HEK293 (cell line): ENCODE results near the gene PPP1R36.
A peak's percentile ranks its signal among the peaks of the same experiment; 100 is the strongest.

ENCODE experiments used
- BCL11A ChIP-seq: fragments of 450-650 bp; formaldehyde crosslinking; IDR thresholded peaks from 2 replicates; pipeline ENCODE4 v1.5.1; 2016; ENCODE audit warnings: low read depth, missing biosample characterization, missing genetic modification characterization
- GFI1B ChIP-seq: fragments of 450-650 bp; formaldehyde crosslinking; IDR thresholded peaks from 2 replicates; pipeline ENCODE4 v1.5.1; 2016; ENCODE audit warnings: missing biosample characterization, missing genetic modification characterization
- HIC1 ChIP-seq: fragments of 450-650 bp; formaldehyde crosslinking; IDR thresholded peaks from 2 replicates; pipeline ENCODE4 v1.5.1; 2016; ENCODE audit warnings: missing biosample characterization, missing genetic modification characterization
- KLF16 ChIP-seq: fragments of 450-650 bp; formaldehyde crosslinking; IDR thresholded peaks from 2 replicates; pipeline ENCODE4 v1.5.1; 2017; ENCODE audit warnings: missing biosample characterization, missing genetic modification characterization
- KLF8 ChIP-seq: fragments of 450-650 bp; formaldehyde crosslinking; IDR thresholded peaks from 2 replicates; pipeline ENCODE4 v1.5.1; 2016; ENCODE audit warnings: missing biosample characterization, missing genetic modification characterization
- OVOL3 ChIP-seq: fragments of 450-650 bp; formaldehyde crosslinking; IDR thresholded peaks from 2 replicates; pipeline ENCODE4 v1.5.1; 2016; ENCODE audit warnings: missing biosample characterization, missing genetic modification characterization
- PRDM2 ChIP-seq: fragments of 450-650 bp; formaldehyde crosslinking; IDR thresholded peaks from 2 replicates; pipeline ENCODE4 v1.5.1; 2016; ENCODE audit warnings: missing biosample characterization, missing genetic modification characterization, borderline replicate concordance
- SCRT2 ChIP-seq: fragments of 450-650 bp; formaldehyde crosslinking; IDR thresholded peaks from 2 replicates; pipeline ENCODE4 v1.5.1; 2016; ENCODE audit warnings: missing biosample characterization, missing genetic modification characterization
- YY2 ChIP-seq: fragments of 450-650 bp; formaldehyde crosslinking; IDR thresholded peaks from 2 replicates; pipeline ENCODE4 v1.5.1; 2016; ENCODE audit warnings: missing biosample characterization, missing genetic modification characterization
- ZBTB1 ChIP-seq: fragments of 450-650 bp; formaldehyde crosslinking; IDR thresholded peaks from 2 replicates; pipeline ENCODE4 v1.5.1; 2016; ENCODE audit warnings: missing biosample characterization, missing genetic modification characterization
- ZBTB6 ChIP-seq: fragments of 450-650 bp; formaldehyde crosslinking; IDR thresholded peaks from 2 replicates; pipeline ENCODE4 v1.5.1; 2017; ENCODE audit warnings: missing biosample characterization, missing genetic modification characterization
- ZFP69B ChIP-seq: fragments of 450-650 bp; formaldehyde crosslinking; IDR thresholded peaks from 2 replicates; pipeline ENCODE4 v1.5.1; 2016; ENCODE audit warnings: missing biosample characterization, missing genetic modification characterization
- ZNF10 ChIP-seq: fragments of 450-650 bp; formaldehyde crosslinking; IDR thresholded peaks from 2 replicates; pipeline ENCODE4 v1.5.1; 2017; ENCODE audit warnings: missing biosample characterization, missing genetic modification characterization
- ZNF2 ChIP-seq: fragments of 450-650 bp; formaldehyde crosslinking; IDR thresholded peaks from 2 replicates; pipeline ENCODE4 v1.5.1; 2016; ENCODE audit warnings: missing biosample characterization, missing genetic modification characterization
- ZNF223 ChIP-seq: fragments of 450-650 bp; formaldehyde crosslinking; IDR thresholded peaks from 2 replicates; pipeline ENCODE4 v1.5.1; 2016; ENCODE audit warnings: missing biosample characterization, missing genetic modification characterization
- ZNF398 ChIP-seq: fragments of 450-650 bp; formaldehyde crosslinking; IDR thresholded peaks from 2 replicates; pipeline ENCODE4 v1.5.1; 2017; ENCODE audit warnings: missing biosample characterization, missing genetic modification characterization
- ZNF423 ChIP-seq: fragments of 450-650 bp; formaldehyde crosslinking; IDR thresholded peaks from 2 replicates; pipeline ENCODE4 v1.5.1; 2016; ENCODE audit warnings: missing biosample characterization, missing genetic modification characterization
- ZNF501 ChIP-seq: fragments of 450-650 bp; formaldehyde crosslinking; IDR thresholded peaks from 2 replicates; pipeline ENCODE4 v1.5.1; 2016; ENCODE audit warnings: missing biosample characterization, missing genetic modification characterization
- ZNF521 ChIP-seq: fragments of 450-650 bp; formaldehyde crosslinking; IDR thresholded peaks from 2 replicates; pipeline ENCODE4 v1.5.1; 2017; ENCODE audit warnings: missing biosample characterization, mild to moderate bottlenecking, missing genetic modification characterization
- ZNF529 ChIP-seq: fragments of 450-650 bp; formaldehyde crosslinking; IDR thresholded peaks from 2 replicates; pipeline ENCODE4 v1.5.1; 2017; ENCODE audit warnings: missing genetic modification characterization, missing biosample characterization; ENCODE audit not compliant: insufficient replicate concordance
- ZNF624 ChIP-seq: fragments of 450-650 bp; formaldehyde crosslinking; IDR thresholded peaks from 2 replicates; pipeline ENCODE4 v1.5.1; 2017; ENCODE audit warnings: missing biosample characterization, missing genetic modification characterization
- ZNF626 ChIP-seq: fragments of 450-650 bp; sonication (Bioruptor Pico); formaldehyde crosslinking; IDR thresholded peaks from 2 replicates; pipeline ENCODE4 v1.5.1; 2018; ENCODE audit warnings: missing biosample characterization, missing genetic modification characterization, inconsistent platforms
- ZNF629 ChIP-seq: fragments of 450-650 bp; formaldehyde crosslinking; IDR thresholded peaks from 2 replicates; pipeline ENCODE4 v1.5.1; 2017; ENCODE audit warnings: missing biosample characterization, missing genetic modification characterization
- ZNF777 ChIP-seq: fragments of 450-650 bp; formaldehyde crosslinking; IDR thresholded peaks from 2 replicates; pipeline ENCODE4 v1.5.1; 2017; ENCODE audit warnings: missing biosample characterization, missing genetic modification characterization, borderline replicate concordance
- ZSCAN30 ChIP-seq: fragments of 450-650 bp; IDR thresholded peaks from 2 replicates; pipeline ENCODE4 v1.5.1; 2018; ENCODE audit warnings: missing biosample characterization, mild to moderate bottlenecking, missing genetic modification characterization, moderate library complexity
- ZSCAN5A ChIP-seq: fragments of 450-650 bp; formaldehyde crosslinking; IDR thresholded peaks from 2 replicates; pipeline ENCODE4 v1.5.1; 2016; ENCODE audit warnings: missing biosample characterization, missing genetic modification characterization
- ZXDB ChIP-seq: fragments of 450-650 bp; formaldehyde crosslinking; IDR thresholded peaks from 2 replicates; pipeline ENCODE4 v1.5.1; 2016; ENCODE audit warnings: missing biosample characterization, missing genetic modification characterization

The PPP1R36 gene

GRCh38 chr14:64503434-64504309 is 46.1 kb upstream of the PPP1R36 start, which contains the start of gene ZBTB25 (continued):
- peak; percentile 41; the same call in 1 of the 2 replicates for TF ChIP-seq HIC1 (tag by site-specific recombination)
- TF ChIP-seq ZNF624: no peak
- TF ChIP-seq ZNF521 (tag by site-specific recombination): no peak
- TF ChIP-seq ZNF529 (tag by site-specific recombination): no peak
- TF ChIP-seq KLF16 (tag by site-specific recombination): 0 out of 2 replicates have a peak, but pooled peaks have one; percentile 53
- no peak for TF ChIP-seq SCRT2 (tag by site-specific recombination)
- peak; percentile 4; the same call in 1 of the 2 replicates for TF ChIP-seq ZSCAN30
- peak; percentile 80 for TF ChIP-seq ZNF501 (tag by site-specific recombination)
- TF ChIP-seq GFI1B (tag by site-specific recombination): no peak
- peak; percentile 97 for TF ChIP-seq KLF8
- TF ChIP-seq ZNF423 (tag by site-specific recombination): peak; percentile 86
- TF ChIP-seq ZNF398 (tag by site-specific recombination): peak; percentile 47; the same call in 1 of the 2 replicates
- TF ChIP-seq ZNF626 (tag by site-specific recombination): no peak
- 0 out of 2 replicates have a peak, but pooled peaks have one; percentile 12 for TF ChIP-seq ZBTB6 (tag by site-specific recombination)
- TF ChIP-seq ZBTB1 (tag by site-specific recombination): 0 out of 2 replicates have a peak, but pooled peaks have one; percentile 0
- peak; percentile 52; the same call in 1 of the 2 replicates for TF ChIP-seq ZNF10 (tag by site-specific recombination)
- no peak for TF ChIP-seq ZNF223 (tag by site-specific recombination)
- TF ChIP-seq BCL11A (tag by site-specific recombination): peak; percentile 66; the same call in 1 of the 2 replicates
- 0 out of 2 replicates have a peak, but pooled peaks have one; percentile 15 for TF ChIP-seq ZNF777 (tag by site-specific recombination)
- TF ChIP-seq ZNF629: peak; percentile 33; the same call in 1 of the 2 replicates
- TF ChIP-seq YY2 (tag by site-specific recombination): peak; percentile 65
- peak; percentile 68; the same call in 1 of the 2 replicates for TF ChIP-seq ZSCAN5A (tag by site-specific recombination)
- TF ChIP-seq ZFP69B: no peak
- TF ChIP-seq OVOL3 (tag by site-specific recombination): 0 out of 2 replicates have a peak, but pooled peaks have one; percentile 11
- no peak; the same call in 1 of the 2 replicates for TF ChIP-seq ZNF2 (tag by site-specific recombination)
- TF ChIP-seq PRDM2 (tag by site-specific recombination): 0 out of 2 replicates have a peak, but pooled peaks have one; percentile 73
- TF ChIP-seq ZXDB (tag by site-specific recombination): peak; percentile 64
